NCI-H1048 (cell line): ENCODE data around the gene TMEM234.

Source experiments
- DNase-seq: peaks from one replicate; lab custom pipeline; 2025; lab: John Stamatoyannopoulos, UW

TMEM234 gene

DNA sequence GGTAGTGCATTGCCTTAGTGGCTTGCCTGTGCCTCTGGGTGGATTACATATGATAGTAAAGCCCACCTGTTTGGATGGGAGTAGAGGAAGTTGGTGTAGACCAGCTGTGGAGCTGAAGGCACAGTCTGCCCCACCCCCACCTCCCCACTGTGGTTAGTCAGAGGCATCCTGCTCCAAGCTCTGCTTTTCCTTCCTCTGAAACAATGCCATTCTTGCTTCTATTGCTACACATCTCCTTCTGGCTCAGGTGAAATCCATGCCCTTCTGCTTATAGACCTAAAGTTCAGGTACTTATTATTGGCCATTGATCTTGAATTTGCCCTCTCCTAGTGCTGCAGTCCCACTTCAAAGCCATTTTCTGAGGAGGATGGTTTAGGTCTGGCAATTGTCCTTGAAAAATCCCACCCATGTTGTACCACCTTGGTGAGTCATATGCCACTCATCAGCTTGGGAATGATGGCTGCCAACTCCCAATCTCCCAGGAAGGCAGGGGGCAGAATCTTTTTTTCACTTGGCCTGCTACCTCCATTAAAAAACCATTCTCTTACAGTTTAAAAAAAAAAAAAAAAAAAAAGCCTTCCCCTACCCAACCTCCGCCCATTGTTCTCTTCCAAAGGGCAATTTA lies 49.4 kb downstream of the TMEM234 start:
- no peak for DNase-seq

GRCh38 chr1:32170991-32171390 lies 51.2 kb downstream of the TMEM234 start:
- DNase-seq, result no peak
